Ishikawa (cell line): ENCODE measurements around the gene COPS7B.

Experiments used
- CEBPB ChIP-seq: IDR thresholded peaks from 2 replicates; pipeline ENCODE4 v1.6.1; 2012
- CREB1 ChIP-seq: IDR thresholded peaks from 2 replicates; pipeline ENCODE4 v1.6.1; 2012; ENCODE audit warnings: low read depth
- EP300 ChIP-seq: IDR thresholded peaks from 2 replicates; pipeline ENCODE4 v1.6.1; 2012; ENCODE audit warnings: borderline replicate concordance
- NFIC ChIP-seq: IDR thresholded peaks from 2 replicates; pipeline ENCODE4 v1.6.1; 2012
- TAF1 ChIP-seq: IDR thresholded peaks from 2 replicates; pipeline ENCODE4 v1.6.1; 2012; ENCODE audit warnings: low read depth, mild to moderate bottlenecking
- TCF12 ChIP-seq: IDR thresholded peaks from 2 replicates; pipeline ENCODE4 v1.6.1; 2012; ENCODE audit warnings: low read depth
- TF ChIP-seq, protein P1 (sequence below): IDR thresholded peaks from 2 replicates; pipeline ENCODE4 v1.6.1; 2012
- TF ChIP-seq, protein P2 (sequence below): IDR thresholded peaks from 2 replicates; pipeline ENCODE4 v1.6.1; 2012; ENCODE audit warnings: low read depth, mild to moderate bottlenecking

DNA sequence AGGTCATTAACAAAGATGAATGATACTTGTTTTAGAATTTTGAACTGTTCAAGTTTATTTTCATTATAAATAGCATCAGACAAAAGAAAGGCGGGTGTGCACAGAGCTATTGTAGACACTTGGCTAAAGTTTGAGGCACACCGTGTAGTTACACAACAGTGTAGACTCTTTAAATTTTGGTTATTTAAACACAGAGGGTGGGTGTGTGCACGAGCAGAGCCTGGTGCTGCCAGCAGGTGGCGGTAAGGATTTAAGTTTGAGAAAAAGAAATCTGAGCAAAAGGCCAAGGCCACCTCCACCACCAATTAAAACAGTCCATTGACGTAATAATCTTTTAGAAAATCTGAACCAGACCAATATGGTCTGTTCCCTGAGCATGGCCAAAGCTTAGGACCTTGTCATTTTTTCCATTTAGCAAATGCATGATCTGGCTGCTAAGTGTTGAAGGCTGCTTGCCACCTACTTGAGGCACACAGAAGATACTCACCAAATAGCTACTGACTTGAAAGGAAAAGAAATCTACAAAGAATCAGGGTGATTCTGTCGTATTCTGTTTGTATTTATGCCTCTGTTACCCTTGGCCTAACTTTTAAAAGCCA, 14.3 kb downstream of the COPS7B start:
- TF ChIP-seq TCF12 (no peak), EP300 (no peak), CREB1 (no peak), NFIC (no peak), CEBPB (no peak), TAF1 (no peak)
- TF ChIP-seq, protein P1, sequence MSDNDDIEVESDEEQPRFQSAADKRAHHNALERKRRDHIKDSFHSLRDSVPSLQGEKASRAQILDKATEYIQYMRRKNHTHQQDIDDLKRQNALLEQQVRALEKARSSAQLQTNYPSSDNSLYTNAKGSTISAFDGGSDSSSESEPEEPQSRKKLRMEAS: no peak
- TF ChIP-seq, protein P2, sequence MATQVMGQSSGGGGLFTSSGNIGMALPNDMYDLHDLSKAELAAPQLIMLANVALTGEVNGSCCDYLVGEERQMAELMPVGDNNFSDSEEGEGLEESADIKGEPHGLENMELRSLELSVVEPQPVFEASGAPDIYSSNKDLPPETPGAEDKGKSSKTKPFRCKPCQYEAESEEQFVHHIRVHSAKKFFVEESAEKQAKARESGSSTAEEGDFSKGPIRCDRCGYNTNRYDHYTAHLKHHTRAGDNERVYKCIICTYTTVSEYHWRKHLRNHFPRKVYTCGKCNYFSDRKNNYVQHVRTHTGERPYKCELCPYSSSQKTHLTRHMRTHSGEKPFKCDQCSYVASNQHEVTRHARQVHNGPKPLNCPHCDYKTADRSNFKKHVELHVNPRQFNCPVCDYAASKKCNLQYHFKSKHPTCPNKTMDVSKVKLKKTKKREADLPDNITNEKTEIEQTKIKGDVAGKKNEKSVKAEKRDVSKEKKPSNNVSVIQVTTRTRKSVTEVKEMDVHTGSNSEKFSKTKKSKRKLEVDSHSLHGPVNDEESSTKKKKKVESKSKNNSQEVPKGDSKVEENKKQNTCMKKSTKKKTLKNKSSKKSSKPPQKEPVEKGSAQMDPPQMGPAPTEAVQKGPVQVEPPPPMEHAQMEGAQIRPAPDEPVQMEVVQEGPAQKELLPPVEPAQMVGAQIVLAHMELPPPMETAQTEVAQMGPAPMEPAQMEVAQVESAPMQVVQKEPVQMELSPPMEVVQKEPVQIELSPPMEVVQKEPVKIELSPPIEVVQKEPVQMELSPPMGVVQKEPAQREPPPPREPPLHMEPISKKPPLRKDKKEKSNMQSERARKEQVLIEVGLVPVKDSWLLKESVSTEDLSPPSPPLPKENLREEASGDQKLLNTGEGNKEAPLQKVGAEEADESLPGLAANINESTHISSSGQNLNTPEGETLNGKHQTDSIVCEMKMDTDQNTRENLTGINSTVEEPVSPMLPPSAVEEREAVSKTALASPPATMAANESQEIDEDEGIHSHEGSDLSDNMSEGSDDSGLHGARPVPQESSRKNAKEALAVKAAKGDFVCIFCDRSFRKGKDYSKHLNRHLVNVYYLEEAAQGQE: no peak
